IMR-90 (cell line): ENCODE data around the gene OPTC. TPM values are rescaled to one million over a fixed set of nuclear protein-coding genes. Genes with fewer than 3 reads are reported as not detected.

Source experiments
- ATAC-seq: fragments of 200-7000 bp; cut with Tn5 transposase; 2 replicates; pipeline ENCODE4 v1.9.1; 2020; ENCODE audit warnings: low read depth, mild to moderate bottlenecking, moderate library complexity
- BruUV-seq: library from RNA; stranded (reverse); fragments of 400-500 nt; replicated peaks from 2 replicates; lab custom pipeline; 2021; lab: Mats Ljungman, UMichigan
- CTCF ChIA-PET: fragments of 300-600 bp; formaldehyde crosslinking; extraction: SDS; loops from one replicate; lab custom pipeline; 2021; ENCODE audit warnings: antibody characterized with exemption; lab: Yijun Ruan, JAX
- POLR2A ChIA-PET: fragments of 300-600 bp; sonication (Branson Sonifier 250); formaldehyde crosslinking; loops from one replicate; lab custom pipeline; 2022; ENCODE audit warnings: antibody characterized with exemption; ENCODE audit not compliant: unreplicated experiment; lab: Charles Lee
- DNase-seq: peaks from one replicate; pipeline ENCODE4 v3.0.0; 2013
- H2AFZ ChIP-seq: replicated peaks from 2 replicates; pipeline ENCODE3; 2013; ENCODE audit warnings: low read length, mild to moderate bottlenecking; ENCODE audit not compliant: poor library complexity
- H2AK5ac ChIP-seq: 2 replicates; pipeline ENCODE4 v1.6.1; 2013; ENCODE audit warnings: low read depth, low read length, inconsistent platforms
- H2AK9ac ChIP-seq: replicated peaks from 2 replicates; pipeline ENCODE3; 2013; ENCODE audit warnings: mild to moderate bottlenecking, low read depth, low read length, moderate library complexity; ENCODE audit not compliant: poor library complexity
- H2BK120ac ChIP-seq: 2 replicates; pipeline ENCODE4 v1.6.1; 2013; ENCODE audit warnings: low read depth, low read length, inconsistent platforms
- H2BK15ac ChIP-seq: 3 replicates; pipeline ENCODE4 v1.6.1; 2013; ENCODE audit warnings: low read depth, low read length, inconsistent platforms
- H2BK20ac ChIP-seq: 2 replicates; pipeline ENCODE4 v1.6.1; 2013; ENCODE audit warnings: low read depth, mild to moderate bottlenecking, inconsistent platforms, low read length, moderate library complexity
- H2BK5ac ChIP-seq: 2 replicates; pipeline ENCODE4 v1.6.1; 2013; ENCODE audit warnings: mild to moderate bottlenecking, low read depth, low read length, inconsistent platforms; ENCODE audit not compliant: poor library complexity, severe bottlenecking
- H3K14ac ChIP-seq: replicated peaks from 2 replicates; pipeline ENCODE4 v1.6.1; 2013; ENCODE audit warnings: low read depth, low read length, inconsistent platforms
- H3K18ac ChIP-seq: 2 replicates; pipeline ENCODE4 v1.6.1; 2013; ENCODE audit warnings: low read depth, low read length, control low read depth
- H3K23ac ChIP-seq: 2 replicates; pipeline ENCODE4 v1.6.1; 2013; ENCODE audit warnings: low read depth, low read length, inconsistent platforms
- H3K27ac ChIP-seq: 2 replicates; pipeline ENCODE4 v1.5.1; 2013; ENCODE audit warnings: mild to moderate bottlenecking, control low read depth, low read length; ENCODE audit not compliant: insufficient read depth
- H3K27me3 ChIP-seq: 2 replicates; pipeline ENCODE4 v1.6.1; 2013; ENCODE audit warnings: low read length; ENCODE audit not compliant: control insufficient read depth, insufficient read depth
- H3K36me3 ChIP-seq: 2 replicates; pipeline ENCODE4 v1.6.1; 2013; ENCODE audit warnings: low read length, mixed read lengths; ENCODE audit not compliant: control insufficient read depth, insufficient read depth
- H3K4ac ChIP-seq: 2 replicates; pipeline ENCODE4 v1.6.1; 2013; ENCODE audit warnings: low read depth, low read length, inconsistent platforms
- H3K4me1 ChIP-seq: 2 replicates; pipeline ENCODE4 v1.6.1; 2013; ENCODE audit warnings: low read length, mixed read lengths; ENCODE audit not compliant: control insufficient read depth, insufficient read depth
- H3K4me2 ChIP-seq: 2 replicates; pipeline ENCODE4 v1.6.1; 2013; ENCODE audit warnings: low read depth, mild to moderate bottlenecking, control low read depth, low read length, moderate library complexity
- H3K4me3 ChIP-seq: 2 replicates; pipeline ENCODE4 v1.5.1; 2013; ENCODE audit warnings: low read depth, mild to moderate bottlenecking, control low read depth, low read length, moderate library complexity; ENCODE audit not compliant: insufficient read depth
- H3K56ac ChIP-seq: 2 replicates; pipeline ENCODE4 v1.6.1; 2013; ENCODE audit warnings: low read length, inconsistent platforms; ENCODE audit not compliant: insufficient read depth; ENCODE audit errors: extremely low read depth
- H3K79me1 ChIP-seq, 2 experiments: 2 replicates each; pipeline ENCODE4 v1.6.1; 2013; ENCODE audit warnings: low read length in 2 of 2, inconsistent platforms in 1 of 2, low read depth in 1 of 2
- H3K9ac ChIP-seq: 2 replicates; pipeline ENCODE4 v1.6.1; 2013; ENCODE audit warnings: low read depth, low read length, control low read depth
- H3K9me1 ChIP-seq: 2 replicates; pipeline ENCODE4 v1.6.1; 2013; ENCODE audit warnings: low read length, inconsistent platforms; ENCODE audit not compliant: insufficient read depth
- H3K9me3 ChIP-seq: 2 replicates; pipeline ENCODE4 v1.6.1; 2013; ENCODE audit warnings: low read length; ENCODE audit not compliant: control insufficient read depth, insufficient read depth
- H4K20me1 ChIP-seq: 2 replicates; pipeline ENCODE4 v1.6.1; 2013; ENCODE audit warnings: low read length, inconsistent platforms; ENCODE audit not compliant: insufficient read depth
- H4K5ac ChIP-seq: 2 replicates; pipeline ENCODE4 v1.6.1; 2013; ENCODE audit warnings: mild to moderate bottlenecking, low read depth, low read length, control low read depth
- H4K8ac ChIP-seq, 2 experiments: 2 replicates each; pipeline ENCODE4 v1.6.1; 2013; ENCODE audit warnings: low read depth in 2 of 2, low read length in 2 of 2, control low read depth in 1 of 2, inconsistent platforms in 1 of 2
- H4K91ac ChIP-seq: 2 replicates; pipeline ENCODE4 v1.6.1; 2013; ENCODE audit warnings: low read depth, low read length, inconsistent platforms; ENCODE audit not compliant: insufficient read depth
- BHLHE40 ChIP-seq: fragments of 150-350 bp; IDR thresholded peaks from 2 replicates; pipeline ENCODE4 v1.6.1; 2016; ENCODE audit warnings: mild to moderate bottlenecking, low read depth, low read length
- CEBPB ChIP-seq: IDR thresholded peaks from 2 replicates; pipeline ENCODE4 v1.6.1; 2012; ENCODE audit warnings: low read depth, low read length, improper control_type of control experiment
- CHD1 ChIP-seq: IDR thresholded peaks from 2 replicates; pipeline ENCODE4 v1.6.1; 2012; ENCODE audit warnings: low read depth, low read length, improper control_type of control experiment
- CTCF ChIP-seq: conservative IDR thresholded peaks from 2 replicates; pipeline ENCODE4 v1.5.1; 2012; ENCODE audit warnings: mild to moderate bottlenecking, low read depth, low read length, improper control_type of control experiment
- ELK1 ChIP-seq: fragments of 150-350 bp; IDR thresholded peaks from 2 replicates; pipeline ENCODE4 v1.6.1; 2016; ENCODE audit warnings: low read depth, mild to moderate bottlenecking, low read length, moderate library complexity, borderline replicate concordance
- FOS ChIP-seq: fragments of 150-350 bp; IDR thresholded peaks from 2 replicates; pipeline ENCODE4 v1.6.1; 2016; ENCODE audit warnings: low read depth, low read length
- MAFK ChIP-seq: IDR thresholded peaks from 2 replicates; pipeline ENCODE4 v1.6.1; 2012; ENCODE audit warnings: low read depth, low read length, improper control_type of control experiment
- MAZ ChIP-seq: IDR thresholded peaks from 2 replicates; pipeline ENCODE4 v1.6.1; 2012; ENCODE audit warnings: low read depth, mild to moderate bottlenecking, low read length, improper control_type of control experiment, moderate library complexity, borderline replicate concordance
- MXI1 ChIP-seq: IDR thresholded peaks from 2 replicates; pipeline ENCODE4 v1.6.1; 2012; ENCODE audit warnings: low read depth, mild to moderate bottlenecking, low read length, moderate library complexity, borderline replicate concordance
- NFE2L2 ChIP-seq: fragments of 150-350 bp; IDR thresholded peaks from 2 replicates; pipeline ENCODE4 v1.6.1; 2016; ENCODE audit warnings: low read depth, mild to moderate bottlenecking, low read length
- POLR2A ChIP-seq: IDR thresholded peaks from 2 replicates; pipeline ENCODE4 v1.6.1; 2012; ENCODE audit warnings: mild to moderate bottlenecking, low read depth, low read length
- RAD21 ChIP-seq: IDR thresholded peaks from 2 replicates; pipeline ENCODE4 v1.6.1; 2012; ENCODE audit warnings: low read length, improper control_type of control experiment
- RCOR1 ChIP-seq: IDR thresholded peaks from 2 replicates; pipeline ENCODE4 v1.6.1; 2012; ENCODE audit warnings: mild to moderate bottlenecking, low read length, improper control_type of control experiment; ENCODE audit not compliant: insufficient replicate concordance
- RFX5 ChIP-seq: IDR thresholded peaks from 2 replicates; pipeline ENCODE4 v1.8.0; 2012; ENCODE audit warnings: low read depth, mild to moderate bottlenecking, low read length, moderate library complexity
- SMC3 ChIP-seq: fragments of 150-350 bp; IDR thresholded peaks from 2 replicates; pipeline ENCODE4 v1.6.1; 2016; ENCODE audit warnings: low read depth, mild to moderate bottlenecking, antibody characterized with exemption, low read length, moderate library complexity
- USF2 ChIP-seq: fragments of 150-350 bp; IDR thresholded peaks from 2 replicates; pipeline ENCODE4 v1.6.1; 2017; ENCODE audit warnings: mild to moderate bottlenecking, antibody characterized with exemption, low read length, low read depth
- WGBS, 2 experiments: methylation state at CpG; one replicate each; pipeline versions ENCODE4 v1.1.5 to v1.1.7; 2013; ENCODE audit warnings: missing lambda C conversion rate in 2 of 2; ENCODE audit not compliant: insufficient read length in 1 of 2; ENCODE audit errors: extremely low coverage in 2 of 2; 5-methylcytosine and 5-hydroxymethylcytosine counted together
- dilution Hi-C: fragments of 300-500 bp; cut with HindIII; formaldehyde crosslinking; loops from one replicate; pipeline ENCODE4 v1.14.3; 2018; ENCODE audit warnings: low sequenced_read_pairs; ENCODE audit not compliant: unreplicated experiment
- in situ Hi-C: fragments of 300-500 bp; cut with MboI; formaldehyde crosslinking; loops from 3 replicates; pipeline ENCODE4 v1.14.3; 2019; ENCODE audit warnings: low sequenced_read_pairs, inconsistent platforms, mixed read lengths
- intact Hi-C: fragments of 100-400 bp; cut with micrococcal nuclease; formaldehyde crosslinking; loops from 2 replicates; pipeline ENCODE4 v1.10.0; 2022
- polyA plus RNA-seq, 3 experiments: library from polyadenylated mRNA; depleted of rRNA; stranded (reverse); fragments of >200 nt; gene quantifications; 2 replicates each; pipeline ENCODE4 v1.2.3, GENCODE V29; 2012; ENCODE audit warnings: low replicate concordance in 1 of 3
- total RNA-seq: library from RNA; depleted of rRNA; stranded (reverse); fragments of >200 nt; gene quantifications from 2 replicates; pipeline ENCODE4 v1.2.3, GENCODE V29; 2012

OPTC gene
- total and polyA plus RNA-seq, 2 of the 4 experiments (the other 2 are of a cell fraction), result not detected

- Histone ChIP-seq H4K91ac (peak overlapping the region; percentile 79), H2BK5ac (no peak overlapping the region), H2BK20ac (peak overlapping the region; percentile 79), H3K4me2 (no peak overlapping the region), H2AFZ (peak overlapping the region; percentile 8), H3K27ac (no peak overlapping the region), H4K8ac (peak overlapping the region; percentile 31 to 53; a peak in 3 of 4 replicates), H3K56ac (no peak overlapping the region), H2BK15ac (peak overlapping the region; percentile 82; the same call in 2 of the 3 replicates), H4K20me1 (no peaks in the 10 kb centered on the region), H3K9me1 (peaks cover 6% of the 10 kb centered on the region), H3K9me3 (no peaks in the 10 kb centered on the region), H3K4me1 (peaks cover 19% of the 10 kb centered on the region), H3K14ac (0 out of 2 replicates have a peak overlapping the region, but pooled peaks have one; percentile 65), H3K27me3 (peaks cover 2% of the 10 kb centered on the region; the same call in 1 of the 2 replicates), H2AK9ac (no peak overlapping the region), H3K4me3 (no peak overlapping the region), H3K9ac (0 out of 2 replicates have a peak overlapping the region, but pooled peaks have one; percentile 5), H3K36me3 (no peaks in the 10 kb centered on the region), H3K18ac (peak overlapping the region; percentile 1; the same call in 1 of the 2 replicates), H3K4ac (peak overlapping the region; percentile 58), H2AK5ac (peak overlapping the region; percentile 20), H3K79me1 (no peaks in the 10 kb centered on the region), H3K23ac (peak overlapping the region; percentile 53; the same call in 1 of the 2 replicates), H4K5ac (peak overlapping the region; percentile 4), H2BK120ac (peak overlapping the region; percentile 82)
- WGBS, 2 experiments, result no CpG with 5 or more reads among the region's 5 CpGs
- no peak for ATAC-seq
- dilution Hi-C loops (no loop called here), in situ Hi-C loops (no loop called here), intact Hi-C loops (no loop called here)
- no TSS peak for BruUV-seq
- POLR2A ChIA-PET, result no interaction called here
- no peak for DNase-seq
- TF ChIP-seq USF2, result no peak
- TF ChIP-seq CTCF, result no peak
- TF ChIP-seq MXI1, result no peak
- no peak for TF ChIP-seq BHLHE40
- TF ChIP-seq CHD1, result no peak
- TF ChIP-seq RAD21, result no peak
- TF ChIP-seq CEBPB, result no peak
- no peak for TF ChIP-seq RCOR1
- TF ChIP-seq SMC3, result no peak
- no peak for TF ChIP-seq MAFK
- TF ChIP-seq NFE2L2, result no peak
- no peak for TF ChIP-seq RFX5
- no peak for TF ChIP-seq ELK1
- TF ChIP-seq MAZ, result no peak
- TF ChIP-seq POLR2A, result no peak
- no peak for TF ChIP-seq FOS
- CTCF ChIA-PET, result no interaction called here
Observed at GRCh38 chr1:203464226-203464625, 29.7 kb upstream of the OPTC start.
